MM.1S (cell line): Measurements from ENCODE around the gene PARP8.

ENCODE experiments used
- DNase-seq: peaks from one replicate; pipeline ENCODE4 v3.0.0-alpha.2; 2015
- H2AFZ ChIP-seq: fragments of 300-600 bp; sonication (generic); 2 replicates; pipeline ENCODE4 v1.6.0; 2016; ENCODE audit warnings: antibody characterized with exemption, low read length
- H3F3A ChIP-seq: fragments of 300-600 bp; sonication (generic); 2 replicates; pipeline ENCODE4 v1.6.1; 2016; ENCODE audit warnings: mild to moderate bottlenecking, antibody characterized with exemption, low read length, moderate library complexity, mixed read lengths; ENCODE audit not compliant: insufficient read depth
- H3K27ac ChIP-seq: fragments of 300-600 bp; sonication (generic); 2 replicates; pipeline ENCODE4 v1.5.1; 2016; ENCODE audit warnings: mild to moderate bottlenecking, low read length
- H3K27me3 ChIP-seq: fragments of 300-600 bp; sonication (generic); replicated peaks from 2 replicates; pipeline ENCODE4 v1.6.0; 2016; ENCODE audit warnings: low read length; ENCODE audit not compliant: insufficient read depth
- H3K36me3 ChIP-seq: fragments of 300-600 bp; sonication (generic); replicated peaks from 2 replicates; pipeline ENCODE4 v1.6.1; 2016; ENCODE audit warnings: mild to moderate bottlenecking, low read length, mixed read lengths; ENCODE audit not compliant: insufficient read depth
- H3K4me1 ChIP-seq: fragments of 300-600 bp; sonication (generic); 2 replicates; pipeline ENCODE4 v1.6.1; 2016; ENCODE audit warnings: low read length, mixed read lengths
- H3K4me2 ChIP-seq: fragments of 300-600 bp; sonication (generic); 2 replicates; pipeline ENCODE4 v1.6.0; 2016; ENCODE audit warnings: low read depth, low read length
- H3K4me3 ChIP-seq: fragments of 300-600 bp; sonication (generic); 2 replicates; pipeline ENCODE4 v1.5.1; 2016; ENCODE audit warnings: low read length, mixed read lengths
- H3K79me2 ChIP-seq: fragments of 300-600 bp; sonication (generic); 2 replicates; pipeline ENCODE4 v1.6.1; 2016; ENCODE audit warnings: mixed run types, low read length, mixed read lengths
- H3K9ac ChIP-seq: fragments of 300-600 bp; sonication (generic); 2 replicates; pipeline ENCODE4 v1.6.1; 2016; ENCODE audit warnings: low read length, mixed read lengths
- H3K9me2 ChIP-seq: fragments of 300-600 bp; sonication (generic); replicated peaks from 2 replicates; pipeline ENCODE4 v1.6.1; 2016; ENCODE audit warnings: mild to moderate bottlenecking, low read length, mixed read lengths; ENCODE audit not compliant: insufficient read depth
- H3K9me3 ChIP-seq: fragments of 300-600 bp; sonication (generic); replicated peaks from 2 replicates; pipeline ENCODE4 v1.6.1; 2016; ENCODE audit warnings: mild to moderate bottlenecking, low read length, mixed read lengths; ENCODE audit not compliant: insufficient read depth
- H4K20me1 ChIP-seq: fragments of 300-600 bp; sonication (generic); 2 replicates; pipeline ENCODE4 v1.6.1; 2016; ENCODE audit warnings: mild to moderate bottlenecking, low read length, moderate library complexity, mixed read lengths; ENCODE audit not compliant: insufficient read depth
- EZH2 ChIP-seq: fragments of 300-600 bp; sonication (generic); optimal IDR thresholded peaks from 2 replicates; pipeline ENCODE3; 2017; ENCODE audit warnings: low read depth, mild to moderate bottlenecking, antibody characterized with exemption, low read length, mixed read lengths
- EZH2phosphoT487 ChIP-seq: fragments of 300-600 bp; sonication (generic); IDR thresholded peaks from 2 replicates; pipeline ENCODE4 v1.6.1; 2018; ENCODE audit warnings: antibody characterized with exemption, low read length
- TF ChIP-seq, protein P1 (sequence below): fragments of 300-600 bp; sonication (generic); IDR thresholded peaks from 2 replicates; pipeline ENCODE4 v1.5.1; 2016; ENCODE audit warnings: antibody characterized with exemption, low read length, mixed read lengths

PARP8 gene

GRCh38 chr5:50874306-50875001, 208.0 kb downstream of the PARP8 start:
- no peak overlapping the region for H2AFZ ChIP-seq
- no peaks in the 10 kb centered on the region for H3K9me3 ChIP-seq
- H3K79me2 ChIP-seq, result no peaks in the 10 kb centered on the region
- TF ChIP-seq, protein P1, sequence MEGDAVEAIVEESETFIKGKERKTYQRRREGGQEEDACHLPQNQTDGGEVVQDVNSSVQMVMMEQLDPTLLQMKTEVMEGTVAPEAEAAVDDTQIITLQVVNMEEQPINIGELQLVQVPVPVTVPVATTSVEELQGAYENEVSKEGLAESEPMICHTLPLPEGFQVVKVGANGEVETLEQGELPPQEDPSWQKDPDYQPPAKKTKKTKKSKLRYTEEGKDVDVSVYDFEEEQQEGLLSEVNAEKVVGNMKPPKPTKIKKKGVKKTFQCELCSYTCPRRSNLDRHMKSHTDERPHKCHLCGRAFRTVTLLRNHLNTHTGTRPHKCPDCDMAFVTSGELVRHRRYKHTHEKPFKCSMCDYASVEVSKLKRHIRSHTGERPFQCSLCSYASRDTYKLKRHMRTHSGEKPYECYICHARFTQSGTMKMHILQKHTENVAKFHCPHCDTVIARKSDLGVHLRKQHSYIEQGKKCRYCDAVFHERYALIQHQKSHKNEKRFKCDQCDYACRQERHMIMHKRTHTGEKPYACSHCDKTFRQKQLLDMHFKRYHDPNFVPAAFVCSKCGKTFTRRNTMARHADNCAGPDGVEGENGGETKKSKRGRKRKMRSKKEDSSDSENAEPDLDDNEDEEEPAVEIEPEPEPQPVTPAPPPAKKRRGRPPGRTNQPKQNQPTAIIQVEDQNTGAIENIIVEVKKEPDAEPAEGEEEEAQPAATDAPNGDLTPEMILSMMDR, result no peak
- TF ChIP-seq EZH2phosphoT487 (no peak), EZH2 (no peak)
- no peaks in the 10 kb centered on the region for H4K20me1 ChIP-seq
- H3K4me3 ChIP-seq, result no peak overlapping the region
- no peak overlapping the region for H3K4me2 ChIP-seq
- no peak overlapping the region for H3K9ac ChIP-seq
- no peaks in the 10 kb centered on the region for H3K36me3 ChIP-seq
- H3K4me1 ChIP-seq, result no peaks in the 10 kb centered on the region
- no peaks in the 10 kb centered on the region for H3F3A ChIP-seq
- H3K27ac ChIP-seq, result no peak overlapping the region
- DNase-seq, result no peak
- no peaks in the 10 kb centered on the region for H3K27me3 ChIP-seq
- H3K9me2 ChIP-seq, result no peaks in the 10 kb centered on the region

DNA sequence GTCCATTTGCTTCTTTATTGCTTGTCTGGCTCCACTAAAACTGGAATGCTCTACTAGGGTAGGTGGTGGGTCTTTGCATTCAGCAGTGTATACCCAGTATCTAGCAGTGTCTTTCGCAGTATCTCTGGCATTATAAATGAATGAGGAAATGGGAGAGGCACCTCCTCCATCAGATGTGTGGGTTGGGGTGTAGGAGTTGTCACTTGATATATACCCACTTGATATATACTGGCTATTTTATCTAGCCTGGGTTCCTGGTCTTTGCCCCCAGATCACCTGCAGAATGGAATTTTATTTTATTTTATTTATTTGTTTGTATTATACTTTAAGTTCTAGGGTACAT, 208.5 kb downstream of the PARP8 start:
- TF ChIP-seq EZH2phosphoT487 (no peak), EZH2 (no peak)
- TF ChIP-seq, protein P1, result no peak

GRCh38 chr5:50878470-50878869, 212.0 kb downstream of the PARP8 start:
- Histone ChIP-seq H3K27ac (no peak overlapping the region), H3K9ac (no peak overlapping the region), H3K4me2 (no peak overlapping the region), H3K27me3 (no peaks in the 10 kb centered on the region), H3F3A (no peaks in the 10 kb centered on the region), H3K79me2 (no peaks in the 10 kb centered on the region), H3K4me1 (no peaks in the 10 kb centered on the region), H3K9me2 (no peaks in the 10 kb centered on the region), H3K9me3 (no peaks in the 10 kb centered on the region), H3K4me3 (no peak overlapping the region), H2AFZ (no peak overlapping the region), H3K36me3 (no peaks in the 10 kb centered on the region), H4K20me1 (no peaks in the 10 kb centered on the region)
- DNase-seq, result no peak
- no peak for TF ChIP-seq EZH2
- TF ChIP-seq, protein P1, result no peak
- TF ChIP-seq EZH2phosphoT487, result no peak

More for the DNA sequence above, 208.5 kb downstream of the PARP8 start:
- no peak for DNase-seq
- Histone ChIP-seq H3K79me2 (no peaks in the 10 kb centered on the region), H3K4me1 (no peaks in the 10 kb centered on the region), H3K9me3 (no peaks in the 10 kb centered on the region), H3K4me3 (no peak overlapping the region), H3K36me3 (no peaks in the 10 kb centered on the region), H3F3A (no peaks in the 10 kb centered on the region), H3K27me3 (no peaks in the 10 kb centered on the region), H2AFZ (no peak overlapping the region), H3K9ac (no peak overlapping the region), H3K9me2 (no peaks in the 10 kb centered on the region), H4K20me1 (no peaks in the 10 kb centered on the region), H3K4me2 (no peak overlapping the region), H3K27ac (no peak overlapping the region)
